Dedifferentiated amniotic fluid mesenchymal stem cell (primary cell): ENCODE data around the gene IGF2BP2.
A peak's percentile ranks its signal among the peaks of the same experiment; 100 is the strongest.
"Not testable (repeated sequence)": the region's sequence is repeated elsewhere in the genome, so short reads cannot be mapped to it uniquely, and the experiment has no call there.

Experiments
- DNase-seq: peaks from one replicate; pipeline ENCODE4 v3.0.0-alpha.2; 2016; ENCODE audit errors: extremely low spot score

The IGF2BP2 gene

GRCh38 chr3:185798831-185799110, 26.1 kb downstream of the IGF2BP2 start:
- DNase-seq: not testable (repeated sequence)

GRCh38 chr3:185797993-185798830, 26.6 kb downstream of the IGF2BP2 start:
- no peak for DNase-seq

GRCh38 chr3:185797108-185797881, 27.5 kb downstream of the IGF2BP2 start:
- DNase-seq: no peak

GRCh38 chr3:185796431-185797107, 28.3 kb downstream of the IGF2BP2 start:
- no peak for DNase-seq

GRCh38 chr3:185793381-185793780, 31.5 kb downstream of the IGF2BP2 start:
- no peak for DNase-seq

GRCh38 chr3:185792955-185793354, 31.9 kb downstream of the IGF2BP2 start:
- no peak for DNase-seq

GRCh38 chr3:185789891-185790830, 34.7 kb downstream of the IGF2BP2 start:
- no peak for DNase-seq

- DNase-seq: no peak
Measured at GRCh38 chr3:185789134-185789533, 35.7 kb downstream of the IGF2BP2 start.

- no peak for DNase-seq
Measured at GRCh38 chr3:185788292-185788691, 36.5 kb downstream of the IGF2BP2 start.

GRCh38 chr3:185786956-185787877, 37.6 kb downstream of the IGF2BP2 start:
- DNase-seq: no peak

- DNase-seq: not testable (repeated sequence)
Measured at GRCh38 chr3:185786258-185786657, 38.6 kb downstream of the IGF2BP2 start.

GRCh38 chr3:185784317-185784716, 40.5 kb downstream of the IGF2BP2 start:
- no peak for DNase-seq

- peak; percentile 51 for DNase-seq
Measured at GRCh38 chr3:185781759-185782158, 43.1 kb downstream of the IGF2BP2 start.

- no peak for DNase-seq
Measured at GRCh38 chr3:185779461-185779860, 45.4 kb downstream of the IGF2BP2 start.

GRCh38 chr3:185778821-185779220, 46.0 kb downstream of the IGF2BP2 start:
- DNase-seq: no peak

- DNase-seq: no peak
Measured at GRCh38 chr3:185778094-185778493, 46.7 kb downstream of the IGF2BP2 start.

- DNase-seq: no peak
Measured at GRCh38 chr3:185770109-185770508, 54.7 kb downstream of the IGF2BP2 start.

- peak; percentile 52 for DNase-seq
Measured at GRCh38 chr3:185768578-185768982, 56.3 kb downstream of the IGF2BP2 start.

GRCh38 chr3:185767002-185767688, 57.7 kb downstream of the IGF2BP2 start:
- no peak for DNase-seq
